MV-4-11 (cell line): ENCODE data around the gene SLC46A1.

Source experiments
- DNase-seq: peaks from one replicate; lab custom pipeline; 2025; lab: John Stamatoyannopoulos, UW

Gene SLC46A1

DNA sequence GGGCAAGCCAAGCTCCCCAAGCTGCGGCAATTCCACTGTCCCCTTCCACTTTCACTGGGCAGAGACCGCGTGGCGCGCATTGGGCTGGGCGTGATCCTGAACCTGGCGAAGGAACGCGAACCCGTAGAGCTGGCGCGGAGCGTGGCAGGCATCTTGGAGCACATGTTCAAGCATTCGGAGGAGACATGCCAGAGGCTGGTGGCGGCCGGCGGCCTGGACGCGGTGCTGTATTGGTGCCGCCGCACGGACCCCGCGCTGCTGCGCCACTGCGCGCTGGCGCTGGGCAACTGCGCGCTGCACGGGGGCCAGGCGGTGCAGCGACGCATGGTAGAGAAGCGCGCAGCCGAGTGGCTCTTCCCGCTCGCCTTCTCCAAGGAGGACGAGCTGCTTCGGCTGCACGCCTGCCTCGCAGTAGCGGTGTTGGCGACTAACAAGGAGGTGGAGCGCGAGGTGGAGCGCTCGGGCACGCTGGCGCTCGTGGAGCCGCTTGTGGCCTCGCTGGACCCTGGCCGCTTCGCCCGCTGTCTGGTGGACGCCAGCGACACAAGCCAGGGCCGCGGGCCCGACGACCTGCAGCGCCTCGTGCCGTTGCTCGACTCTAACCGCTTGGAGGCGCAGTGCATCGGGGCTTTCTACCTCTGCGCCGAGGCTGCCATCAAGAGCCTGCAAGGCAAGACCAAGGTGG, 24.7 kb downstream of the SLC46A1 start:
- no peak for DNase-seq

DNA sequence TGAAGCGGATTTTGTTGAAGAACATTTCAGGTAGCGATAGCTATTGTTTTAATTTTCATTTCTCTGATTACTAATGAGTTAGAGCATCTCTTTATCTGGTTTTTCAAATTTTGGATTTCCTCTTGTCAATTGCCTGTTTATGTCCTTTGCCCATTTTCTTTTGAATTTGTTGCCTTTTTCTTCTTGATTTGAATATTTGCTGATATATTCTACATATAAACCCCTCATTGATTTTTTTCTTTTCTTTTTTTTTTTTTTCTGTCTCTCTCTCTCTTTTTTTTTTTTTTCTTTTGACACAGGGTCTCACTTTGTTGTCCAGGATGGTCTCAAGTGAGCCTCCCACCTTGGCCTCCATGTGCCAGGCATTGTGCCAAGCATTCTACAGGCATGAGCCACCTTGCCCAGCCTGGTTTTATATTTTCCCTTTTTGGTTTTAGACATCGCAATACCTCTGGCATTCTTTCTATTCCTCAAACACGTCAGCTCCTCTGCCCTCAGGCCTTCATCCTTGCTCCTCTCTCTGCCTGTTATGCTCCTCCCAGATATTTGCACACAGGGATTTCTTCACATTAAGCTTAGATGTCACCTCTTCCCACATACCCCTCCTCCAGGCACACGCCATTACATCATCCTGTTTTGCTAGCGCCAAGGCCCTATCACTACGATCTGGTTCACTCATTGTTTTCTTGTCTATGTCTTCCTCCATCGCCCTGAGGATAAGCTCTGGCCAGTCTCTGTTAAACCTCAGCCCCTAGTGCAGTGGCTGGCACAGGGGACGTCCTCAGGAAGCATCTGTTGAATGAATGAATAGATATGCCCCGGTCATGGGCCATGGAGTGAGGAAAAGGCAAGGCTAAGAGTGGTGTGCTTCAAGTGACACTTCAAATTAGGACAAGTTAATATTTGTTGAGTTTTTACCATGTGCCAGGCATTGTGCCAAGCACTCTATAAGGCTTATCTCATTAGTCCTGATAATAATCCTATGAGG, 25.9 kb downstream of the SLC46A1 start:
- DNase-seq, result peak; percentile 54

DNA sequence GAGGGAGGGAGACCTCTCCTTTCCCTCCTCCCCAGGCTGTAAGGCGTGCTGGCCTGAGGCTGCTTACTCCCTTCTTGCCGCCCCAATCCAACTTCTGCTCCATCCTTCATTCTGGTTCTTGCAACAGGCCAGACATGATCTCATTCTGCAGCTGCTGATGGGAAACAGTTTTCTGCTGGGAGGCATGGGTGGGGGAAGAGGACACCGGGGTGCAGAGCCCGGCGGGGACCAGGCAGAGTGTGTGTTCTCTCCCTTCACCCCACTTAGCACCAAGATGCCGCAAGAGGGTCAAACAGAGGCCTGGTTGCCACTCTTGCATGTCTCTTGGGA, 33.1 kb downstream of the SLC46A1 start:
- no peak for DNase-seq

DNA sequence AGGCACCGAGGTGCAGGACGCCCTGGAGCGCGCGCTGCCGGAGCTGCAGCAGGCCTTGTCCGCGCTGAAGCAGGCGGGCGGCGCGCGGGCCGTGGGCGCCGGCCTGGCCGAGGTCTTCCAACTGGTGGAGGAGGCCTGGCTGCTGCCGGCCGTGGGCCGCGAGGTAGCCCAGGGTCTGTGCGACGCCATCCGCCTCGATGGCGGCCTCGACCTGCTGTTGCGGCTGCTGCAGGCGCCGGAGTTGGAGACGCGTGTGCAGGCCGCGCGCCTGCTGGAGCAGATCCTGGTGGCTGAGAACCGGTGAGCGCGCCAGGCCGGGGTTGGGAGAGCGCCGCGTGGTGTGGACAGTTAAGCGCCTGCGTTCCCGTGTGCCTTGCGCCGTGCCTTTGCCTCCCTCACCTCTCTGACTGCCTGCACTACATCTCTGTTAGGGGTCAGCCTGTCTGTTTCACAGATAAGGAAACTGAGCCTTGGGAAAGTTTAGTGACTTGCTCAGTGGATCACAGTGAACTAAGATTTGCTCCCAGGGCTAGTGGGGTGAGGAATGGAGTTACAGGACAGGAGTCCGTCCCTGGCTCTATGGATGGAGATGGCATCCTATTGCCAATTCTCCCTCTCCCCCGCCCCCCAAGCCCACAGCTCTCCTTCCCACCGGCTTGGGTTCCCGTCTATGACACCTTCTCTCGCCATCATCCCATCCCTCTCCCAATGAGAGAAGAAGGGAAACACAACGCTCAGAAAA, 33.6 kb downstream of the SLC46A1 start:
- no peak for DNase-seq

DNA sequence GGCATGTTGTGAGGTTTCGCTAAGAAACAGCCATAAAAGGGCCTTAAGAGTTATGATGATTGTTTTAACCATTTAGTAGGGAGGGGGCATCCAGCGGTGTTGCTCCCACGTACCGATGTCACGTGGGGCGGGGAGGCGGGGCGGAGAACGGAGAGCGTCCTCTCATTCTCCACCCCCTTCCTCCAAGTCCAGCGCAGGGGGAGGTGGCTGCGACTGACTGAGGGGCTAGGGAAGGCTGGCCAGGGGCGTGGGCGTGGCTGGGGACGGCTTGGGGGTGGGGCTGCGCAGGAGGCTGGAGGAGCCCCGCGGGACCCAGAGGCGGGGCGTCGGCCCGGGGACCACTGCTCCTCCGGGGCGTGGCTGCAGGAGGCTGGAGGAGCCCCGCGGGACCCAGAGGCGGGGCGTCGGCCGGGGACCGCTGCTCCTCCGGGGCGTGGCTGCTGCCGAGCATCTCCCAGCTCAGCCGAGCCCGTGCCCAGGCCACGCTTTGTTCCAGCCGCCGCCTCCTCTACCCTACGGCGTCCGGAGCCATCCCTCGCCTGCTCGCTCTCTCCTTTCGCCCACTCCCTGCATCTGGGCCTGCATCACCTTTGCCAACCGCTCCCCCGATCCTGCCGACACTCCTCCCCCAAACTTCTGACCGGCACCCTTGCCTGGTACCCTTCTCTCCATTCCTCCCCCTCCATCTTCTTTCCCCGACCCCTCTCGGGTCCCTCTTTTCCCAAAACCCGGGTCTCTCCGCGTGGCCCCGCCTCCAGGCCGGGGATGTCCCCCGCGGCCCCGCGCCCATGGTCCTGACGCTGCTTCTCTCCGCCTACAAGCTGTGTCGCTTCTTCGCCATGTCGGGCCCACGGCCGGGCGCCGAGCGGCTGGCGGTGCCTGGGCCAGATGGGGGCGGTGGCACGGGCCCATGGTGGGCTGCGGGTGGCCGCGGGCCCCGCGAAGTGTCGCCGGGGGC, 34.5 kb downstream of the SLC46A1 start, which contains the start of gene SARM1:
TSS of gene SARM1 (plus strand) at position 450 of the 958 bp plus-strand sequence. CDS start at position 789, 339 bp downstream.
- no peak for DNase-seq

DNA sequence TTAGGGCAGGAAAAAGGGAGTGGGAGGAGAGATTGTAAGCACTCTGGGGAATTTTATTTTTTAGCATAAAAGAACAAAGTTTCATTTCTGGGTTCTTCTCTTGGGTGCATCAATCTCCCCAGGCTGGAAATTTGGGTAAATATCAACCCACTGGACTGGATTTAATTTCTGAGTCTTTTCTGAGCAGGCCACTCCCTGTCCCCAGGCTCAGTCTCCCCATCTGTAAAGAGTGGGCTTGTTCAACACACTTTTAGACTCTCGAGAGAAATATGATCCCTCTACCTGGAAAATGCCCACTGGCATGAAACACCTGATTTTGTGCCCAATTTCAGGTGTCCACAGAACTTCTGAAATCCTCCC, 35.3 kb downstream of the SLC46A1 start:
- DNase-seq, result no peak

DNA sequence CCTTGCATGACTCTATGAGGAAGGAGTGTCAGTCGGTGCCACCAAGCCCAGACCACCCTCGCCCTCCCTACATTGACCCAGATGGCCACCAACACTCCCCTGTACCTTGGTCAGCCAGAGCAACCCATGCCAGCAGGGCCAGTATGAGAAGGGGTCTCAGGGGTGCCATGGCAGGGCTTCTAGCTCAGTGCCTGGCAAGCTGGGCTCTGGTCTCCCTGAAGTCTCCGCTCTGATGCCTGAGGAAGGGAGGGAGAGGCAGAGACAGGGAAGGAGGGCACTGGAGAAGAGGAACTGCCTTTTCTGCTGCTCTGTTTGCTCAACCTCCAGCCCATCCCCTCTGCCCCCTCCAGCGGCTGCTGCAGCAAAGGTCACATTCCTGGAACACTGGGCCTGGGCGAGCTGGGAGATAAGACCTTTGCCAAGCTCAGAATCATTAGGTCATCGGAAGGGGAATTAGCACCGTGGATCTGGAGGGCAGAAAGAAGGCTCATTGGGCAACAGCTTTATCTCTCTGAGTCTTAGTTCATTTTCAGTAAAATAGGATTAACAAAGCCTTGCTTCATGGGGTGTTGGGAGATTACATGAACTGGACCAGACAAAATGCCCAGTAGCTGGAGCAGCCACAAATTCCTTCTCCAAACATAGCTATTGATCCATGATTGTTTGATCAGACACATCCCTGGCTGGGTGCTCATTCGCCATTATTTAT, 35.8 kb downstream of the SLC46A1 start, which contains the start of gene VTN:
TSS of gene VTN (minus strand) at position 273 of the 709 bp plus-strand sequence. CDS start at position 169, 104 bp downstream.
- peak; percentile 49 for DNase-seq

DNA sequence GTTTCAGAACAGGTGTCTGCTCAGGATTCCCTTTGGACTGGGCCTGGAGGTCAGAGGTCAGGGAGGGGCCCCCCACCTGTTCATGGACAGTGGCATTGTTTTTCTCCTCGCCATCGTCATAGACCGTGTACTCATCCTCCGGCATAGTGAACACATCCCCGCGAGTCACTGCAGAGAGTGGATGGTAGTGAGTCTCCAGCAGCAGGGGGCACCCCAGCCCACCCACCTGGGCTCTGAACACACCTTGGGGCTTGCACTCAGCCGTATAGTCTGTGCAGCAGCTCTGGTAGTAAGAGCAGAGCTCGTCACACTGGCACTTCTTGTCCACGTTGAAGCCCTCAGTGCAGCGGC, 36.4 kb downstream of the SLC46A1 start:
- DNase-seq, result no peak

DNA sequence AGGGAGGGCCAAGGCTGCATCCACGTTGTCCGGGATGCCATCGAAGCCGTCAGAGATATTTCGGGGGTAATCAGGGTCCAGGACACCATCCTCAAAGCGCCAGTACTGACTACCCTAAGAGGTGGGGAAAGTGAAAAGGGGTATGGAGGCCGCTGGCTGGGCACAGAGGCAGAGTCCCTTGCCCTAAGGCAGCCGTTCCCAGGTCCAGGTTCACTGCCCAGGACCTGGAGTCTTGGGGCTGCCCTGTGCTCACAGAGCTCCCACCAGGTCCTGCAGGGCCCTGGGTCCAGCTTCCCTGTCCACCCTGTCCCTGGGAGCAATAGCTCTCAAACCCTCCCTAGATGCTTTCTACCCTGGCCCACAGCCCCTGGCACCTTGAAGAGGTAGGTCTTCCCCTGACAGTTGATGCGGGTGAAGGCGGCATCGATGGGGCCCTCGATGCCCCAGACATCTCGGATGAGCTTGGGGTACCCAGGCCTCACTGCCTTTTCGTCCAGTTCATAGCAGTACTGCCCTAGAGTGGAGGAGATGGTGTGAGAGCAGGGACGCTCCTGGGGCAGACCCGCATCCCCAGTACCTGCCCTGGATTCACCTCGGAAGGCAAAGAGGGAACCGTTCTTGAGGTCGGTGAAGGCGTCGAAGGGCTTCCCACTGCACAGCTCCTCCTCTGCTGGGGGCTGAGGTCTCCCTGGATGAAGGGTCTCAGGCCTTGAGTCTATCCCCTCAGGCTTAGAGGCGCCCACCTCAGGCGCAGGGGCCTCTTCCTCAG, 36.9 kb downstream of the SLC46A1 start:
- no peak for DNase-seq

DNA sequence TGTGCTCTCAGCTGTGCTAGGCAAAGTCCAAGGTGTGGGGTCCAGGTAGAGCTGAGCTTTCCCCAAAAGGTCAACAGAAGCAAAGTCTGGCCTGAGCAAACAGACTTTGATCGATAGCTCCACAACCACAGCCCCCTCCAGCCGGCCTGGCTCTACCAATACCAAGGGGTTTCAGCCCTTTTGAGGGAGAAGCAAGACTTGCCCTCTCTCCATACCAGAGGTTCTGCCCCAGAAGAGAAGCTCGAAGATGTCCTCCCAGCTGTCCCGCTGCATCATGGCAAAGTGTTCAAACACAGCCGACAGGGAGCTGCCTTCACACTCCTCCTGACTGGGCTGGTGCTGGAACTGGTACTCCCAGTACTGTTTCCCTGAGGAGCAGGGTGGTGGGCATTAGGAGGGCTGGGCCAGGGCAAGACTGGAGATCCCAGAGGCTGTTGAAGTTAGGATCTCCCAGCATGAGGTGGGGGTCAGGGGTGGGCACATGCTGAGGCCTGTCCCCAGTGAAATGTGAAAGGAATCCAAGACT, 37.6 kb downstream of the SLC46A1 start:
- DNase-seq, result no peak

DNA sequence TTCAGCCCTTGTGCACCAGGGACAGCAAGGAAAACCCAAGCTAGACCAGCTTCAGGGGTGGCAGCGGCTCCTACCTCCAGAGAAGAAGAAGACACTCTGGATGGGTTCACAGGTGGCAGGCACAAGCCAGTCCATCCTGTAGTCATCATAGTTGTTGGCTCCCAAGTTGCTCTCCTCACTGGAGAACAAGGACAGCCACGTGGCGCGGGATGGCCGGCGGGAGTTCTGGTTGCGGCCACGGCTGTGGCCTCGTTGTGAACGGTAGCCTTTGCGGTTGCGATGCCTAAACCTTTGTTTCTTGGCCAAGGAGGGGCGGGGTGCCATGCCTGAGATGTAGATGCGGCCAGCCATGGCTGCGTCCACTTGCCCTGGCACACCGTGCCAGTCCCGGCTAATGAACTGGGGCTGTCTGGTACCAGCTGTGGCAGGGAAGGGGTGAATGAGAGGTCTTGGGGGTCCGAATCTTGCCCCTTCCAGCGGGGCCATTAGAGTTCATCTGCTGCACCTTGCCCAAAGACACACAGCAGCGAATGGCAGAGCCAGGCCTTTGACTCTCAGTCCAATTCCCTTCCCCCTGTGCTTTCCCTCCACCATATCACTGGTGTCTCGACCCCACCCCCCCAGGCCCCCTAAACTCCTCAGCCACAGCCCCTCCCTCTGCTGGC, 38.2 kb downstream of the SLC46A1 start:
- DNase-seq, result no peak

DNA sequence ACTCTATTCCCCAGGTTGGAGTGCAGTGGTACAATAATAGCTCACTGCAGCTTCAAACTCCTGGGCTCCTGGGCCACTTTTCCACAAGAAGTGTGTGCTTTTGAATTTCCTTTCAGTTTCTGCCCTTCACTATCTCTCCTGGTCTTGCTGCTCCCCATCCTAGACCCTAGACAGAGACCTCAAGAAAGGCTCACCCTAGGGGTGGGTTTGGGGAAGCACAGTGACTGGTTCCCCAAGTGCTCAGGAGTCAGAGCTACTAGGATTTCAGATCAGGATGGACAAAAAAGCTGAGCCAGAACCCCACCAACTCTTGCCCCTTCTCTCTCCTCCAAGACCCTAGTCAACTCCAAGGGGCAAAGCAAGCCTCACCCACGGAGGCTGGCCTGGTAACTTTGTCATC, 39.4 kb downstream of the SLC46A1 start:
- no peak for DNase-seq

DNA sequence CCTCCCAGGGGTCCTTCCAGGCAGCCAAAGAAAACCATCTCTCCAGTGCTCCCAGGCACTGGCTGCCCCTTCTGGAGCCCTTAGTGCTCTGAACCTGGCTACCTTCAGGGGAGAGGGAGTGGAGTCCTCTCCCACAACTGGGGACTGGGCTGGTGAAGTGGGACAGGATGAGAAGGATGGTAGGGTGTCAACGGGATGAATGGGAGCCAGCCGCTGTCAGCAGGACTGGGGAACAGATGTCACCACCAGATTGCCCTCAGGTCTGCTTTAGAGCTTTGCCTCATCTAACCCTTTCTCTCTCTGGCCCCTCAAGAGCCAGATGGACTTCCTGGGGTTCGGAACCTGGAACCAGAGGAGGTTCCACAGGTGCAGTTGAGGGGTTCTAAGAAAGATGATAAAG, 40.5 kb downstream of the SLC46A1 start:
- no peak for DNase-seq

DNA sequence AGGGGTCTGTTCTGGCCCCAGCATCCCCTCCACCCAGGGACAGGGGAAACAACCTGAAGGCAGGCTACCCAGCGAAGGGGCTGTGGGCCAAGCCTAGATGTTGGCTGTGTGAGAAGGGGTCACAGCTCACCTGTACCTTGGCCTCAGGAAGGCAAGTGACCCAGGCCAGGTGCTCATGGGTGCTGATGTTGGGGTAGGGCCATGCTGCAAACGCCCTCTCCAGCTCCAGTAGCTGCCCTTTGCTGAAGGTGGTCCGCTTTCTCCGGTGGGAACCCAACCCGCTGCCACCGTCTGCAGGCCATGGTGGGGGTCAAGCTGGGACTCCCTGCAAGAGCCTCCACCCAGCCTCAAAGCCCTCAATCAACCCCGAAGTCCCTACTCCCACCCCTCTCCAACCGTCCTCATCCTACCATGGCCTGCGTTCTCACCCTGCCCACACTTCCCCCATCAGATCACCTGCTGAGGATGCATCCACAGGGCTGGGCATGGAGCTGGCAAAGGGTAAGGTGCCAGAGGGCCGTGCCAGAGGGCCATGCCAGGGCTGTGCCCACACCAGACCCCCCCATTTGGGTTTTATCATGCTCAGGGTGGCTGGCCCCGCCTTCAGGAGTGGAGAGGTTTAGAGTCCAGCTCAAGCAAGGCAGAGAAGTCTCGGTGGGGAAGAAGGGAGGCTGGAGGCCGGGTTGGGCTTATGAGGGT, 41.2 kb downstream of the SLC46A1 start, which contains the start of gene SEBOX:
TSS of gene SEBOX (minus strand) at position 535 of the 699 bp plus-strand sequence. CDS start at position 487, 48 bp downstream.
- DNase-seq, result no peak

DNA sequence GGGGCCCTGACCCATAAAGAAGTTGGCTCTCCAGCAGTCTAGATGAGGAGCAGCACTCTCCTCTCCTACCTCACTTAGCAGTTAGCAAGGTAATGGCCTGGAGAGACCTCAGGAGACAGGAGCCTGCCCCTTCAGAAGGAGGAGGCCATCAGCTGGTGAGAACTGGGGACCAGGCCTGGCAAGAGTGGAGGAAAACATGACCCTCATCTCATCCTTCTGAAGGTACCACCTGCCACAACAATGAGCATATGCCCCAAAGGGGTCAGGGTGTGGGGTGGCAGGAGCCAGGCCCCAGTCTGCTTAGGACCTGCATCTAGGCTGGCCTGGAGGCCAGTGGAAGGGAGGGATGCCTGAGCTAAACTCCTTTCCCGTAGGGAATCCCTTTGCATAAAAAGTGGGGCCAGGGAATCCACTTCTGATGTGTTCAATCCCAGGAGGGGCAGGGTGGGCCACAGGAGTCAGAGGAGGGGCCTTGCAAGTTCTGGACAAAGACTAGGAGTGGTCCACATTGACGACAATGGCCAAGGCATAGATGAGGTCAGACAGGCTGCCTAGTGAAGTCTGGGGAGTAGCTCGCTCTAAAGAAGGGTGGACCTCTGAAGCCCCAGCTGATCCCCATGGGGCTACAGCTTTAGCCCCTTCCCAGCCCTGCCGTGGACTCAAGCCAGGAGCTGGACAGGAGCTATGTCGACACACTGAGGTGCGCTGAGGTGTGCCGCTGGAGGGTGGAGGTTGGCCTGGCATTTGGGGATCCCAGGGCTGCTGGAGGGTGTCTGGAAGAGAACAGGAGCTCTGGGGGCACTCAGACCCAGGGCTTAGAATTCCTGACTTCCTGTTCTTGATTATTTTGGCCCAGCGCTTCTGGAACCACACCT, 42.0 kb downstream of the SLC46A1 start:
- no peak for DNase-seq

DNA sequence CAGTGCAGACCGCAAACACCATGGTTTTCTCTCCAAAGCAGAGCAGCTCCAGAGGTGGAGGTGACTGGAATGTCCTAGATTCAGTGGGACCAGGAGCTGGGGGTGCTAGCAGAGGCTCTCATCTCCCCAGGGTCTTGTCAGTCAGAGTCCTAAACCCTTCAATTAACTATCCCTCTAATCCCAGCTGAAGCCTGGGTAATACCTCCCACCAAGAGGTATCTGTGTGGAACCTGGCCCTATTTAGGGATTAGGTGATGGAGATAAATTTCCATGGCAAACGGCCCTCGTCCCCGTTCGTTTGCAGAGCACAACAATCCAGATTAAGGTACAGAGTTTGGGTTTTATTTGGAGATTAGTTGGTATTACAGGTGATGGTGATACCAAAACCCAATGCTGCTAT, 42.8 kb downstream of the SLC46A1 start:
- no peak for DNase-seq

DNA sequence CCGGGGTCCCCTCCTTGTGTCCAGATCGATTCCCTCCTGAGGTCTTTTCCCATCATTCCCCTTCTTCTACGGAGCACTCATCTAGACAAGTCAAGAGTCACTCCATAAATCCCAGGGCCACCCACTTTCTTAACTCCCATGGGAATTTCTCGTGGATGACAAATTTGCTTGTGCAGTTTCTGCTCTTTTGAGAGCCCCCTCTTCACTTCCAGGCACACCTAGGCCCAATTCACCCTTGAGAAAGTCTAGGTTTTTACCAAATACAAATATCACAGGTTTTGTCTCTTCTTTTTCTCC, 48.2 kb downstream of the SLC46A1 start:
- no peak for DNase-seq
